HCT116 (cell line): Measurements from ENCODE around the gene MYPN. TPM values are rescaled to one million over a fixed set of nuclear protein-coding genes. Genes with fewer than 3 reads are reported as not detected.

ENCODE experiments used
- ATAC-seq: fragments of 200-7000 bp; cut with Tn5 transposase; 2 replicates; pipeline ENCODE4 v1.9.1; 2020; ENCODE audit warnings: mild to moderate bottlenecking, moderate library complexity
- BruUV-seq: library from RNA; stranded (reverse); fragments of 400-500 nt; replicated peaks from 2 replicates; lab custom pipeline; 2021; lab: Mats Ljungman, UMichigan
- CTCF ChIA-PET: fragments of 300-600 bp; sonication (Branson Sonifier 250); formaldehyde crosslinking; loops from one replicate; lab custom pipeline; 2021; ENCODE audit warnings: antibody characterized with exemption; lab: Charles Lee
- POLR2A ChIA-PET: fragments of 300-600, 350-600 bp; sonication (Branson Sonifier 250); formaldehyde crosslinking; loops from one replicate; lab custom pipeline; 2021; ENCODE audit warnings: antibody characterized with exemption; lab: Charles Lee
- RAD21 ChIA-PET, 2 experiments: fragments of 300-600 bp; sonication (Branson Sonifier 250); formaldehyde crosslinking; loops; one replicate each; lab custom pipeline; 2023; ENCODE audit warnings: low total read pairs in 2 of 2; ENCODE audit not compliant: uncharacterized antibody in 2 of 2, unreplicated experiment in 2 of 2, low non-redundant PET in 1 of 2; lab: Charles Lee
- DNase-seq: peaks from one replicate; pipeline ENCODE4 v3.0.0-alpha.2; 2010; ENCODE audit warnings: low read depth, low spot score
- H2AFZ ChIP-seq: fragments of 200-600 bp; shearing (Covaris generic), sonication (generic); 2 replicates; pipeline ENCODE4 v1.6.1; 2017; ENCODE audit warnings: low read depth, mixed run types, mixed read lengths, antibody characterized with exemption, low read length; ENCODE audit not compliant: poor library complexity, severe bottlenecking
- H3K27ac ChIP-seq: 2 replicates; pipeline ENCODE4 v1.5.1; 2012; ENCODE audit warnings: low read depth, low read length
- H3K27me3 ChIP-seq: fragments of 200-600 bp; sonication (generic); 2 replicates; pipeline ENCODE4 v1.6.1; 2016; ENCODE audit warnings: mixed run types, low read length, mixed read lengths; ENCODE audit not compliant: insufficient read depth
- H3K36me3 ChIP-seq, 2 experiments: fragments of 200-500 bp in 1 of 2; fragments of 200-600 bp in 1 of 2; sonication (Bioruptor generic) in 1 of 2; sonication (generic) in 1 of 2; 2 replicates each; pipeline versions ENCODE4 v1.5.1 to v1.6.1; 2014 to 2016; ENCODE audit warnings: low read length in 2 of 2, inconsistent platforms in 1 of 2, mixed read lengths in 1 of 2, mixed run types in 1 of 2; ENCODE audit not compliant: insufficient read depth in 2 of 2, control insufficient read depth in 1 of 2
- H3K4me1 ChIP-seq, 2 experiments: fragments of 200-600 bp in 1 of 2; sonication (generic) in 1 of 2; 2 replicates each; pipeline versions ENCODE4 v1.5.1 to v1.6.1; 2012 to 2017; ENCODE audit warnings: low read length in 2 of 2, inconsistent platforms in 1 of 2, mild to moderate bottlenecking in 1 of 2, mixed read lengths in 1 of 2, mixed run types in 1 of 2, moderate library complexity in 1 of 2; ENCODE audit not compliant: insufficient read depth in 2 of 2, control insufficient read depth in 1 of 2
- H3K4me2 ChIP-seq: fragments of 200-600 bp; sonication (generic); 2 replicates; pipeline ENCODE4 v1.6.1; 2017; ENCODE audit warnings: mixed run types, low read length, mixed read lengths
- H3K4me3 ChIP-seq, 2 experiments: fragments of 200-600 bp in 1 of 2; sonication (generic) in 1 of 2; replicated peaks in 1 of 2; 2 replicates each; pipeline ENCODE4 v1.5.1; 2011 to 2016; ENCODE audit warnings: low read length in 2 of 2, control low read depth in 1 of 2, low read depth in 1 of 2, mild to moderate bottlenecking in 1 of 2, mixed read lengths in 1 of 2, mixed run types in 1 of 2
- H3K79me2 ChIP-seq: fragments of 200-600 bp; sonication (generic); 2 replicates; pipeline ENCODE4 v1.6.1; 2017; ENCODE audit warnings: mild to moderate bottlenecking, mixed run types, low read length, moderate library complexity, mixed read lengths; ENCODE audit not compliant: insufficient read depth
- H3K9ac ChIP-seq: fragments of 200-600 bp; sonication (generic); 2 replicates; pipeline ENCODE4 v1.6.1; 2016; ENCODE audit warnings: low read length, mixed read lengths
- H3K9me2 ChIP-seq: fragments of 200-600 bp; sonication (generic), shearing (Covaris generic); 2 replicates; pipeline ENCODE4 v1.6.1; 2017; ENCODE audit warnings: mixed run types, mild to moderate bottlenecking, moderate library complexity; ENCODE audit not compliant: insufficient read depth
- H3K9me3 ChIP-seq, 2 experiments: fragments of 200-500 bp in 1 of 2; fragments of 200-600 bp in 1 of 2; sonication (Bioruptor generic) in 1 of 2; sonication (generic) in 1 of 2; 2 replicates each; pipeline ENCODE4 v1.6.1; 2014 to 2017; ENCODE audit warnings: low read length in 2 of 2, mixed read lengths in 2 of 2, inconsistent platforms in 1 of 2, low read depth in 1 of 2, mild to moderate bottlenecking in 1 of 2, mixed run types in 1 of 2, moderate library complexity in 1 of 2; ENCODE audit not compliant: control insufficient read depth in 1 of 2, insufficient read depth in 1 of 2
- H4K20me1 ChIP-seq: fragments of 200-600 bp; sonication (generic), shearing (Covaris generic); 2 replicates; pipeline ENCODE4 v1.6.1; 2017; ENCODE audit warnings: mixed run types, mild to moderate bottlenecking, moderate library complexity; ENCODE audit not compliant: insufficient read depth
- CBX3 ChIP-seq: IDR thresholded peaks from 2 replicates; pipeline ENCODE4 v1.6.1; 2012; ENCODE audit warnings: low read depth
- CEBPB ChIP-seq: IDR thresholded peaks from 2 replicates; pipeline ENCODE4 v1.6.1; 2012; ENCODE audit warnings: low read depth
- CTCF ChIP-seq, 3 experiments: fragments of 200-600 bp in 1 of 3; sonication (generic) in 1 of 3; IDR thresholded peaks in 2 of 3; conservative IDR thresholded peaks in 1 of 3; 2 replicates each; pipeline ENCODE4 v1.5.1; 2012 to 2017; ENCODE audit warnings: low read depth in 2 of 3, low read length in 2 of 3, antibody characterized with exemption in 1 of 3, borderline replicate concordance in 1 of 3, control low read depth in 1 of 3, mild to moderate bottlenecking in 1 of 3, mixed read lengths in 1 of 3, mixed run types in 1 of 3, moderate library complexity in 1 of 3; ENCODE audit not compliant: insufficient read depth in 1 of 3
- EGR1 ChIP-seq: IDR thresholded peaks from 2 replicates; pipeline ENCODE4 v1.6.1; 2012; ENCODE audit warnings: low read depth
- EZH2phosphoT487 ChIP-seq: fragments of 200-600 bp; IDR thresholded peaks from 2 replicates; pipeline ENCODE4 v1.6.1; 2018; ENCODE audit warnings: antibody characterized with exemption, borderline replicate concordance
- FOSL1 ChIP-seq: IDR thresholded peaks from 2 replicates; pipeline ENCODE4 v1.6.1; 2012; ENCODE audit warnings: low read depth
- MAX ChIP-seq: IDR thresholded peaks from 2 replicates; pipeline ENCODE4 v1.6.1; 2012
- POLR2A ChIP-seq: IDR thresholded peaks from 2 replicates; pipeline ENCODE4 v1.7.0; 2011; ENCODE audit warnings: borderline replicate concordance; ENCODE audit not compliant: insufficient read depth, insufficient read length; ENCODE audit errors: extremely low read depth
- POLR2AphosphoS5 ChIP-seq: IDR thresholded peaks from 2 replicates; pipeline ENCODE4 v1.6.1; 2011; ENCODE audit warnings: mild to moderate bottlenecking, low read depth, low read length, moderate library complexity
- RAD21 ChIP-seq: IDR thresholded peaks from 2 replicates; pipeline ENCODE4 v1.6.1; 2012; ENCODE audit warnings: low read depth, mild to moderate bottlenecking
- REST ChIP-seq: IDR thresholded peaks from 2 replicates; pipeline ENCODE4 v1.6.1; 2012; ENCODE audit warnings: low read depth
- SIN3A ChIP-seq: IDR thresholded peaks from 2 replicates; pipeline ENCODE4 v1.6.1; 2012; ENCODE audit warnings: low read depth
- SP1 ChIP-seq: IDR thresholded peaks from 2 replicates; pipeline ENCODE4 v1.6.1; 2012; ENCODE audit warnings: low read depth
- ZBTB33 ChIP-seq: IDR thresholded peaks from 2 replicates; pipeline ENCODE4 v1.6.1; 2011; ENCODE audit warnings: mild to moderate bottlenecking, low read length, moderate library complexity; ENCODE audit not compliant: insufficient replicate concordance; ENCODE audit errors: extremely low read depth
- ZFX ChIP-seq: fragments of 450-650 bp; IDR thresholded peaks from 2 replicates; pipeline ENCODE4 v1.6.1; 2017
- intact Hi-C: fragments of 100-400 bp; cut with micrococcal nuclease; formaldehyde crosslinking; loops from 2 replicates; pipeline ENCODE4 v1.10.0; 2022
- total RNA-seq: library from RNA; stranded (reverse); gene quantifications from one replicate; pipeline ENCODE4 v1.2.1, GENCODE V29; 2021; ENCODE audit not compliant: unreplicated experiment

Gene MYPN
- total RNA-seq, 1 experiment from 2014 or later, result 0.34 TPM

- ChIA-PET CTCF (no interaction called here), RAD21 (no interaction called here), POLR2A (no interaction called here)
- Histone ChIP-seq H3K9me2 (no peaks in the 10 kb centered on the region), H3K36me3 (no peaks in the 10 kb centered on the region), H3K27ac (no peak overlapping the region), H2AFZ (no peak overlapping the region), H3K27me3 (no peaks in the 10 kb centered on the region), H4K20me1 (no peaks in the 10 kb centered on the region), H3K4me2 (no peak overlapping the region), H3K4me1 (no peaks in the 10 kb centered on the region), H3K4me3 (no peak overlapping the region), H3K79me2 (no peaks in the 10 kb centered on the region), H3K9ac (no peak overlapping the region), H3K9me3 (no peaks in the 10 kb centered on the region)
- no TSS peak for BruUV-seq
- ATAC-seq (no peak), DNase-seq (no peak)
- intact Hi-C loops, result no loop called here
- no peak for TF ChIP-seq SP1
Observed at GRCh38 chr10:68185085-68185484, 75.8 kb downstream of the MYPN start.

GRCh38 chr10:68188835-68189234 lies 79.5 kb downstream of the MYPN start:
- ChIA-PET RAD21 (no interaction called here), CTCF (no interaction called here), POLR2A (no interaction called here)
- no peaks in the 10 kb centered on the region for H3K79me2 ChIP-seq
- no peak overlapping the region for H3K4me2 ChIP-seq
- no peaks in the 10 kb centered on the region for H3K9me2 ChIP-seq
- H3K27ac ChIP-seq, result no peak overlapping the region
- BruUV-seq, result no TSS peak
- H3K36me3 ChIP-seq, result no peaks in the 10 kb centered on the region
- H3K27me3 ChIP-seq, result no peaks in the 10 kb centered on the region
- no peak overlapping the region for H3K4me3 ChIP-seq
- peaks cover 0 to 7% of the 10 kb centered on the region in 2 experiments; a peak in 2 of 4 replicates for H3K4me1 ChIP-seq
- no peak for DNase-seq
- no peak for ATAC-seq
- H3K9me3 ChIP-seq, result no peaks in the 10 kb centered on the region
- H3K9ac ChIP-seq, result no peak overlapping the region
- no peaks in the 10 kb centered on the region for H4K20me1 ChIP-seq
- no peak overlapping the region for H2AFZ ChIP-seq
- intact Hi-C loops, result no loop called here
- TF ChIP-seq MAX, result no peak
- no peak for TF ChIP-seq CBX3
- TF ChIP-seq CTCF (IDR thresholded peaks at IDR 0.05 in 2 of 3, conservative IDR thresholded peaks at IDR 0.05 in 1 of 3; ENCODE audit: borderline replicate concordance in 1 of 3, insufficient read depth in 1 of 3, low read depth in 2 of 3, low read length in 2 of 3), result no peak
- no peak for TF ChIP-seq REST
- TF ChIP-seq EGR1, result no peak
- TF ChIP-seq POLR2AphosphoS5, result no peak
- no peak for TF ChIP-seq POLR2A
- TF ChIP-seq CEBPB, result no peak
- TF ChIP-seq RAD21, result no peak
- TF ChIP-seq FOSL1, result no peak
- TF ChIP-seq SIN3A, result no peak
- no peak for TF ChIP-seq ZFX
- TF ChIP-seq EZH2phosphoT487, result no peak
- TF ChIP-seq ZBTB33, result no peak
